ENCODE measurements around the gene SPATA45.

GRCh38 chr1:212805767-212806166 lies 41.7 kb downstream of the SPATA45 start:
- TF ChIP-seq POLR2AphosphoS5 (IDR thresholded peaks at IDR 0.05) (no peak), POLR2A (IDR thresholded peaks at IDR 0.05) (no peak), CTCF (IDR thresholded peaks at IDR 0.05) (no peak), EP300 (IDR thresholded peaks at IDR 0.05) (no peak)
